ENCODE data around the gene ARHGAP40.

ARHGAP40 gene

DNA sequence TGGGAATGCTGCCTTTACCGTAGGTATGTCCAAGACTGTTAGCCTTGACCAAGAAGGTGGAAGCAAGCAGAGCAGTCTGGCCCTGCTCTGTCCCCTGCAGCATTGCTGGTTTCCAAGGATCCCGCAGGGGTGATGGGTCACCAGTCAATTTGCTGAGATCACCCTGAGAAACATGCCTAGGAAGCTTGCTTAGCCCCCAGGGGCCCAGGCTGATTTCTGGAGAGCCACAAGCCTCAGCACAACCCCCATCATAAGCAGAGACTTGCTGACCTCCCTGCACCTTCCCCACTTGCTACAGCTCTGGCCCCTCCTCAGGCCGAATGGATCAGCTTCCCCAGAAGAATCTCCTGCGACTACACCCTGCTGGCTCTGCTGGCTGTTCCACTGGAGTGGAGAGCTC, 21.5 kb downstream of the ARHGAP40 start:
- no peak for DNase-seq

GRCh38 chr20:38624084-38624483, 22.5 kb downstream of the ARHGAP40 start:
- no peak for DNase-seq

DNA sequence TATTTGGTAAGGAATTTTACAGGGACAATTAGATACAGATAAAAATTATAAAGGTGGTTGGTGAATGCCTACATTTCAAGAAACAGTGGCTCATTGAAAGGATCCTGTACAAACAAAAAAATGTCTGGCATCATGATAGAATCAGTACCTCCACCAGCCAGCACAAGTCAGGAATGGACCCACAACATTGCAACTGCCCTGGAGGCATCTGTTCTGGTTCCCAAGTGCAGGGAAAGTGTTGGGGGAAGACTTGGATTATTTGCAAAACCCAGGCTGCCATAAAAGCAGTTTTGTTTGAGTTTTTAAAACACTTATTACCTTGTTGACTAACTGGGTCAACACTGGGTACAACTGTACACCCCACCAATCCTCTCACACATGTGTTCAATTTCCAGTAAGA, 24.3 kb downstream of the ARHGAP40 start:
- no peak for DNase-seq

GRCh38 chr20:38626921-38627659, 25.5 kb downstream of the ARHGAP40 start:
- no peak for DNase-seq

DNA sequence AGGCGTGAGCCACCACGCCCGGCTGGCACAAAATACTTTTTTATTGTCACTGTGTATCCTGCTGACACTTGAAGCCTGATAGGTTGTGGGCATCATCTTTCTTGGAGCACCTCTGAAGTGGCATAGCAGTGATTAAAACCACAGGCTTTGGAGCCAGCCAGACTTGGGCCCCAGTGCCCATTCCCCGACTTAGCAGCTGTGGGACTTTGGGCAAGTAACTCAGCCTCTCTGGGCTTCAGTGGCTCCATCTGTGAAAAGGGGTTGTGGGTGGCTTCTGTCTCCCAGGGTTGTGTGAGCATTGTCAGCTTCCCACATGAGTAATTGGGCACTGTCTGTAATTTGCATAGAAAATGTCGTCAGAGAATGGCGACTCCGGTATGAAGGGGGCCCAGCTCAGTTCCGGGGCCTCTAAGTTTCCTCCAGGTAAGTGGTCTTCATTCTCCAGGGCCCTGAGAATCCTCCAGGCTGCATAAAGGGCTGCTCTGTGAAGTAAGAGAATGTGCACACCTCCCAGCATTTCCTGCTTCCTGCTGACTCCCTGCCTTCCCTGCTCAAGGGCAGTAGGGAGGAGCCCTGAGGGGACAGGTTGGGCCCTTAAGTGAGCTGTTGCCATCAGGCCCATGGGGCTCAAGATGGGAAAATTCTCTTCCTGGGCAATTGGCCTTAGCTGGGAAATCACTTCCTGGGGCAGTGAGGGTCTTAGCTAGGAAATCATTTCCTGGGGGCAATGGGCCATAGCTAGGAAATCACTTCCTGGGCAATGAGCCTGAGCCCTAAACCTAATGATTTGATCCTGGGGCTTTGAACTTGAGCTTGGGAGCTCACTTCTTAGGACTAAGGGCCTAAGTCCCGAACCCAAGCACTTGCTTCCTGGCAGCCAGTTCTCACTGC, 27.2 kb downstream of the ARHGAP40 start:
- no peak for DNase-seq

GRCh38 chr20:38629979-38630378, 28.4 kb downstream of the ARHGAP40 start:
- DNase-seq: no peak

GRCh38 chr20:38630727-38631126, 29.1 kb downstream of the ARHGAP40 start:
- no peak for DNase-seq

- DNase-seq: no peak
These were observed 29.8 kb downstream of the ARHGAP40 start for GRCh38 chr20:38631155-38632022.

GRCh38 chr20:38633577-38634093, 32.0 kb downstream of the ARHGAP40 start:
- DNase-seq: no peak

GRCh38 chr20:38635721-38636288, 34.2 kb downstream of the ARHGAP40 start:
- DNase-seq: no peak

GRCh38 chr20:38640521-38640920, 38.9 kb downstream of the ARHGAP40 start:
- DNase-seq: no peak

DNA sequence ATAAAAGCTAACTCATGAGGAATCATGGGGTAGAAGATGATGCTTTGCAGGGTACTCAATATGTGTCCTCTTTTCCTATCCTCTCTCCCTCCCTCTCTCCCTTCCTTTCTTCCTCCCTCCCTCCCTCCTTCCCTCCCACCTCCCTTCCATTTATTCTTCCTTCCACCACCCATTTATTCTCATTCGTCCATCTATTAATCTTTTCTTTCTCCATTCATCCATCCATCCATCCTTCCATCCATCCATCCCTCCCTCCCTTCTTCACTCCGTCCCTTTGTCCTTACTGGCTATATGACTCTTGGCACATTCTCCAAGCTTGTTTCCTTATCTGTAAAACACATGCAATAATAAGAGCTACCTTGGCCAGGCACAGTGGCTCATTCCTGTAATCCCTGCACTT, 40.9 kb downstream of the ARHGAP40 start:
- DNase-seq: no peak

DNA sequence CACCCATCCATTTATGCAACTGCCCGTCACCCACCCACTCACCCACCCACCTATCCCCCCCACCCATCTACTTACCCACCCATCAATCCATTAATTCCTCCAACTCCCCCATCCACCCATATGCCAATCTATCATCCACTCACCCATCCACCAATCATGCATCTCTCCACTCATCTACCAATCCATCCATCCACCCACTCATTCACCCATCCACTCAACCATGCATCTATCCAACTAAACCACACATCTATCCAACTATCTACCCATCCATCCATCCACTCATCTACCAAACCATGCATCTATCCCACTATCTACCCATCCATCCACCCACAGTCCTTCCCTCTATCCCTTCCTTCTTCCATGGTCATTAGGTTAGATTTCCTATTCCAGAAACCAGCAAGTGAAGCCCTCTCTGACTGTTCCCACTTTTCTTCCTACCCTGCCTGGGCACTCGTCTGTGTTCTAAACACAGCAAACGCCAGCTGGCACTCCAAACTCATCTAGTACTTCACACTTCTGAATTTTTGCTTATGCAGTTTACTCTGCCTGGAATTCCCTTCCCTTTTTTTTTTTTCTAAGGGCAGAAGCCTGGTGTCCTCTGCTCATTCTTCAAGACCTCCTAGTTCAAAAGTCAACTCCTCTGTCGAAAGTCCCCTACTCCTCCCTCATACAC, 43.1 kb downstream of the ARHGAP40 start:
- DNase-seq: no peak

DNA sequence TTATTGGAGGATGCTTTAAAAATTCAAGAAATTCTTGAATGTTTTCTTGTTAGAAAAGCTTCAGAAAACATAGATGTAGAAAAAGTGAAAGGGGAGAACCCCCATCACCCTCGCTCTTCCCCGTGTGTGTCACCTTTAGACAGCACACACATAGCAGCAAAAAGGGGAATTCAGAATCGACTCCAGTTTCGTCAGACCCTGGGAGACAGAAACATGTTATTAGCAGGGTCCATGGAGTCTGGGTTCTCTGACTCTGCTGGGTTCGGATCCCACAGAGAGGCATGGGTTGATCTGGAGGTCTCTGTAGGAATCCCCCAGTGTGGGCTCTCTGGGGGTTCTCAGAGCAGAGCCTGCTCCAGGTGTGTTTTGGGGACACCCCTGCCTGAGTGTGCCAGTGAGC, 43.7 kb downstream of the ARHGAP40 start:
- DNase-seq: no peak

GRCh38 chr20:38645980-38646858, 44.6 kb downstream of the ARHGAP40 start:
- peak; percentile 76 for DNase-seq

DNA sequence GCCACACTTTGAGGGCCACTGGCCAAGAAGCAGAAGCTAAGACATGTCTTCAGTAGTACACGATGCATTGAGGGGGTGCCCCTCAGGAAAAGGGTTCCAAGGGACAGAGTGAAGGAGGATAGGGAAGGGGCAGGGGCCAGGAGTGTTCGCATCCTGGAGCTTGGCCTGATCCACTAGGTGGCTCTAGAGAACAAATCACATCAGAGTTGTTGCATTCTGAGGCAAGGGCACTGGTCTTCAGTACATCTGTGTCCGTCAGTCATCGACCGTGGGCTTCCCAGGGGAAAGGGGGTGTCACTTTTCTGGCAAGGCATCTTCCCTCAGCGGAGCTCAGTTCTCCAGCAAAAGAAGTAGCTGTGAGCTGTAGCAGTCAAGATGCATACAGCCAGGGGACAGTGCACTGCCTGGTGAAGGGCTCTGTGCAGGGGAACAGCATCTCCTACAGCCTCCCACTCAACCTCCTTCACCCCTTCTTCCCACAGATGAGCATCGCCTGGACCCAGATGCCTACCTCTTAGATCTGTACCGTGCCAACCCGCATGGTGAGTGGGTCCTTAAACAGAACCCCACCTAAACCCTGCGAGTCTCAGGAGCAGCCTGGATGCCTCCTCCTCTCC, 47.8 kb downstream of the ARHGAP40 start:
- no peak for DNase-seq

- DNase-seq: no peak
These were observed 48.4 kb downstream of the ARHGAP40 start for GRCh38 chr20:38650010-38650409.

GRCh38 chr20:38651154-38651553, 49.5 kb downstream of the ARHGAP40 start:
- no peak for DNase-seq

GRCh38 chr20:38651562-38651961, 50.0 kb downstream of the ARHGAP40 start:
- DNase-seq: no peak

GRCh38 chr20:38652995-38653394, 51.4 kb downstream of the ARHGAP40 start:
- no peak for DNase-seq
